Hypothalamus (tissue), 51 donors: ENCODE results near the gene PDYN.
A peak's percentile ranks its signal among the peaks of the same experiment; 100 is the strongest.

Experiments used
- DNase-seq, 51 donors: peaks; one replicate each; lab custom pipeline; 2025; lab: John Stamatoyannopoulos, UW

Gene PDYN

DNA sequence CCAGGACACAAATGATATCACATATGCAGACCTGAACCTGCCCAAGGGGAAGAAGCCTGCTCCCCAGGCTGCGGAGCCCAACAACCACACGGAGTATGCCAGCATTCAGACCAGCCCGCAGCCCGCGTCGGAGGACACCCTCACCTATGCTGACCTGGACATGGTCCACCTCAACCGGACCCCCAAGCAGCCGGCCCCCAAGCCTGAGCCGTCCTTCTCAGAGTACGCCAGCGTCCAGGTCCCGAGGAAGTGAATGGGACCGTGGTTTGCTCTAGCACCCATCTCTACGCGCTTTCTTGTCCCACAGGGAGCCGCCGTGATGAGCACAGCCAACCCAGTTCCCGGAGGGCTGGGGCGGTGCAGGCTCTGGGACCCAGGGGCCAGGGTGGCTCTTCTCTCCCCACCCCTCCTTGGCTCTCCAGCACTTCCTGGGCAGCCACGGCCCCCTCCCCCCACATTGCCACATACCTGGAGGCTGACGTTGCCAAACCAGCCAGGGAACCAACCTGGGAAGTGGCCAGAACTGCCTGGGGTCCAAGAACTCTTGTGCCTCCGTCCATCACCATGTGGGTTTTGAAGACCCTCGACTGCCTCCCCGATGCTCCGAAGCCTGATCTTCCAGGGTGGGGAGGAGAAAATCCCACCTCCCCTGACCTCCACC is 56.4 kb downstream of the PDYN start:
- no peak for DNase-seq

DNA sequence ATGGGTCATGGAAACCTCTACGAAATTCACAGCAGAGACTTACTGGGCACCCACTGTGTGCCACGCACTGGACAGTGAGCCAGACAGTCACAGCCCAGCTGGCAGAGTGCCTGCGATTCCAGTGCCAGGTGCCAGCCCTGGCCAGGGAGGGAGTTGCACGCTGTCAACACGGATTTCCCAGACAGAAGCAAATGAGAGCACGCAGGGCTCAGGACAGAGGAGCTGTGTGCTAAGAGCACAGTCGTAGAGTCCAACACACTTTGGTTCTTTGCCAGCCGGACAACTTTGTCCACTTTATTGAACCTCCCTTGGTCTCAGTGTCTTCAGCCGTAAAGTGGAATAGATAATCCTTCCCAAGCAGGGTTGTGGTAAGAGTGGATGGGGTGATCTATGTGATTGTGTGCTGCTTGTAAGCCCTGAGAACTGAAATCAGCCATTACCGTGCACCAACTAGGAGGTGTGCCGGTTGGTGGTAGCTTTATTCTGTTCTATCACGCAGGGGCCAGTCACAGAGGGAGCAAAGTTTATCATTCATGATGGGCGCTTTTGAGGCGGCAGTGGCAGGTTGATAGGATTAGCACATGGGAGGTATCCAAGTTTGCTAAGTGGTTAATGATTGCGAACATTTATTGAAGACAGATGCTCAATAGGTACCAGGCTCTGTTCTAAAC is 58.0 kb downstream of the PDYN start:
- DNase-seq: peak in 49 of 51 donors; percentile 13 to 90 (median 73)

DNA sequence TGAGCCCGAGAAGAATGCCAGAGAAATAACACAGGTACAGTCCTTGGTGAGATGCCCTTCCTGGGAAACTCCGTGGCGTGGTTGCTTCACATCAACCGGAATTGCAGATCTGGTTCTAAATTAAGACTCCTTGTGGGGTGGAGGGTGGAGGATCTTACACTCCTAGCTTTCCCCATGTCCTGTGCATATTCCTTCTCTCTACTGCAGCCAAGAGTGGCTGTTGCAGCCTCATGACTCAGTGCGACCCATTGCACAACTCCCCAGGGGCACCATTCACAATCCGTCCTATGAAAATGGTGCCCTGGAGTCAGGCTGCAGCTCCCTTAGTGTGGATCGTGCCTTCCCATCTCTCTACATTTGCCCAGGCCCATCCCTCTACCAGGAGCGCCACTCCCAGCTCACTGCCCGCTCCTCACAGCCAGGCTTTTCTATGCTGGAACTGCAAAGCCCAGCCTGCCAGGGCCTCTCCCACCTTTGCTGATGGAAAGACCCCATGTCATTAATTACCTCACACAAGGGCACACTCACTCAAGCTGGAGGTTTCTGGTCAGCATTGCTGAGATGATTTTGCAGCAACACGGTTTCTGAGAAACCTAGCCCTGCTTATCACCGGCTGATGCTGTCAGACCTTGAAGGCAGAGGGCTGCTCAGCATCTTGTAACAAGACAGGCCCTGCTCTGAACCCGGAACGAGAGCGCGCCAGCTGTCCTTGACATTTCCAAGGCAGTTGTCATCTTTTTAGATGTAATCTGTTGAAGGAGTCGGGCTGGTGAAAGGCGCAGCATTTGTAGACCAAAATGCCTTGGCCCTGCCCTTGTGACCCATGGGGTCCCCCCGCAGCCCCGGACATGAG is 58.9 kb downstream of the PDYN start:
- no peak for DNase-seq

DNA sequence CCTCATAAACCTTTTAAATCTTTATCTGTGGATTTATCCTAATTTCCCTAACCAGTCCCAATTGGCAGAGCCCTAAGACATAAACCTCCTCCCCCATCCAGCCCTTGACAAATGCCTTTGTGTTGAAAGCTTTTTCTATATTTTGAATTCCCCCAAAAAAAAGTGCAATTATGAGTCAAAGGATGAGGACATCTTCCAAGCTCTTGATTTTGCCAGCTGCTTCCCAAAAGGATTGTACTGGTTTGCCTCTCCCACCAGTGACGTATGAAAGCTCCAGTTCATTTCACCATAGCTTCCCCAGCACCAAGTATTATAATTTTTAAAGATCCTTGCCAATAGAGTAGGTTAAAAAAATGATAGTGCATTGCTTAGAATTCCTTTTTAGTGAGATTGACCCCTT is 59.7 kb downstream of the PDYN start:
- DNase-seq: no peak

DNA sequence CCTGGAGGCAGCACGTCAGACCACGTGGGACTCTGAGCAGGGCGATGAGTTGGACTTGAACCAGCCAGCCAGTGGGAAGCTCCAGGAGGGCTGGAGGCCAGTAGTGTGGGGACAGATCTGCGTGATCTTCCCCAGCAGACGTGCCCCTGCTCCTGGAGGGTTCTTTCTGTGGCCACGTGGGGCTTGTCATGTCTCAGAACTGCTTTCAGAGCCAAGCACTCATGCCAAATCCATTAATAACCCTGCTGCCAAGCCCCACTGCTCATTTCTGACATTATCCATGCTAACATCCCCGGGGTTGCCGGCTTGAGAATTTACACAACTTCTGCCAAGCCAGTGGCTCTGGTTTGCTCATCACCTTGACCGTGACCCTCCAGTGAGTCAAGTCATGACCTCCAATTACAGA is 60.4 kb downstream of the PDYN start:
- peak in 3 of 51 donors; percentile 25 to 54 (median 28) for DNase-seq

DNA sequence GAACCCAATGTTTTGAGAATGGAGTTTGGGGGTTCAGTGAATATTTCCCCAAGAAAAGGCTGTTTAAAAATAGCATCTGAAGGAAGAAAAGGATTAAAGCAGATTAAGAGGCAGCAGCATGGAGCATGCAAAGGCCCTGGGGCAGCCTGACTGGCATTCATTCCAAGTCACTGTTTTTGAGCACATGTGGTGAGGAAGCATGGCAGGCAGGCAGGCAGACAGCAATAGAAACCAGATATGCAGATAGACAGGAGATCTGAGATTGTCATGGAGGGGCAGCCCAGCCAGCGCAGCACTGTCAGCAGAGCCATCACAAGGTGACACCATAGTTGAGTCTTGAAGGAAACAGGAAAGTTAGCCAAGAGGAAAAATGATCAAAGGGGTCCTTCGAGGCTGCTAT is 60.9 kb downstream of the PDYN start:
- DNase-seq: no peak

DNA sequence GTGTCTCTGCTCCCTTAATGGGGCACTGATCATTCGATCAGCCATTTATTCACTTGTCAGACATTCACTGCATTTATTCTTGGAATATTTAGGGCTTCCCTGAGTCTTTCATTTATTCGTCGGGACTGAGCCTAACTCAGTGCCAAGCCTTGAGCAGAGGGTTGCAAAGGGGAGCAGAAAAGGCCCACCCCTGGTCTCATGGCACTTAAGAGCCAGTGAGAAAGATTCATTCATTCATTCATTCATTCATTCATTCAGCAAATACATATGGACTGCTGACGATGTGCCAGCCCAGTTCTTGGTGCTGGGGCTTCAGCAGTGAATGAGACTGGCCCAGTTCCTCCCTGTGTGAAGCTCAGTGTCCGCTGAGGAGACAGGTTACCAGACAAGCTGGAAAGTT is 62.0 kb downstream of the PDYN start:
- DNase-seq: no peak

DNA sequence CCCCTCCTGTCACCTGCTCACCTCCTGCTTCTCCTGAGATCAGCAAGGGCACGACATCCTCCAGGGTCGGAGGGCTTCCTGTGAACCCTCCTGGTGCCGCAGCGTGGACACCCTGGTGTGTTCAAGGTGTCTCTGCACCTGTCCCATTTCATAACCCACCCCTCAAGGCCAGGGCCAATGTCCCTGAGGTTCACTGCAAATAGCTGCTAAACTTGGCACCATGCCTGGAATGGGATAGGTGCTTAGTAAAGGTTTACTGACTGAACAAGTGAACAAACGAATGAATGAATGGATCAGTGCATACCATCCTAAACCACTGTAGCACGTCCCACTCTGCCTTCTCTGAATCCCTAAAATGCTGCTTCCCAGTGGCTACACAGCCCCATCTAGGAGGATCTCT is 63.7 kb downstream of the PDYN start:
- DNase-seq: no peak

DNA sequence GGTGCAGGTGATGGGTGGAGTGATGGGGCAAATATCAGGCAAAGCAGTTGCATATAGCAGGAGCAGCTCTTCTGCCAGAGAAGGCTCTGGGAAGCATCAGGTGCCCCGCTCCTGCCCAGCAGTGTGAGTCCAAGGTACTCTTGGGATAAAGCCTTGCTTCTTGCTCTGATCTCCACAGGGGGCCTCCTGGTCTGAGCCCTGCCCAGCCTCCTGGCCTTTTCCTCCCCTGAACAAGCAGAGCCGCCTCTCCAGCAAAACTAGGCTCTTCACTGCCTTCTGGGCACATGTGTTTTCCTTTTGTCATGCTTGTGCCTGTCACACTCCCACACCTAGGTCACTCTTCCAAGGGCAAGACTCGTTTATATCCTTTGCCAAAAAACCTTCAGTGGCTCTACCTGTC is 64.4 kb downstream of the PDYN start:
- no peak for DNase-seq

DNA sequence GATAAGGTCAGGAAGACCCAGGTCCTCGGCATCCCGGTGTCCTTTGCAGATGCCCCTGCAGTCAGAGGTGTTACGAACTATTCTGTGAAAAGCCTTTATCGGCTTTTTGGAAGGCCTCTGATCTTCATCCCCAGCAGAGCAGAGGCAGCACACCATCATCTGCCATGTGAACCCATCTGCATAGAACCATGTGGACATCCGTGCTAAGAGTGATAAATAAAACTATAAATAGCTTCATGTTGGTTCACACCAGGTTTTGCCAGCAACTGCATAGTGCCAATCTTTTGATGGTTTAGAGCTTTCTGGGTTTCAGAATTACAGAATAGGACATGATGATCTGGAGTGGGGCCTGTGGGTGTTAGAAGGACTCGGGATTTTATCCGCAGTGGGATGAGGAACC is 65.1 kb downstream of the PDYN start:
- no peak for DNase-seq
